ENCODE measurements around the gene LGALS16. TPM values are rescaled to one million over a fixed set of nuclear protein-coding genes. Genes with fewer than 3 reads are reported as not detected.

Gene LGALS16
- total and polyA plus RNA-seq, 7 donors: not detected

GRCh38 chr19:39701291-39701690 is 45.6 kb downstream of the LGALS16 start:
- 67 to 81% methylated on average over 5 of the region's 5 CpGs for WGBS, 2 donors
- peaks cover 0 to 10% (median 0%) of the 10 kb centered on the region in 3 donors for H3K27me3 ChIP-seq

DNA sequence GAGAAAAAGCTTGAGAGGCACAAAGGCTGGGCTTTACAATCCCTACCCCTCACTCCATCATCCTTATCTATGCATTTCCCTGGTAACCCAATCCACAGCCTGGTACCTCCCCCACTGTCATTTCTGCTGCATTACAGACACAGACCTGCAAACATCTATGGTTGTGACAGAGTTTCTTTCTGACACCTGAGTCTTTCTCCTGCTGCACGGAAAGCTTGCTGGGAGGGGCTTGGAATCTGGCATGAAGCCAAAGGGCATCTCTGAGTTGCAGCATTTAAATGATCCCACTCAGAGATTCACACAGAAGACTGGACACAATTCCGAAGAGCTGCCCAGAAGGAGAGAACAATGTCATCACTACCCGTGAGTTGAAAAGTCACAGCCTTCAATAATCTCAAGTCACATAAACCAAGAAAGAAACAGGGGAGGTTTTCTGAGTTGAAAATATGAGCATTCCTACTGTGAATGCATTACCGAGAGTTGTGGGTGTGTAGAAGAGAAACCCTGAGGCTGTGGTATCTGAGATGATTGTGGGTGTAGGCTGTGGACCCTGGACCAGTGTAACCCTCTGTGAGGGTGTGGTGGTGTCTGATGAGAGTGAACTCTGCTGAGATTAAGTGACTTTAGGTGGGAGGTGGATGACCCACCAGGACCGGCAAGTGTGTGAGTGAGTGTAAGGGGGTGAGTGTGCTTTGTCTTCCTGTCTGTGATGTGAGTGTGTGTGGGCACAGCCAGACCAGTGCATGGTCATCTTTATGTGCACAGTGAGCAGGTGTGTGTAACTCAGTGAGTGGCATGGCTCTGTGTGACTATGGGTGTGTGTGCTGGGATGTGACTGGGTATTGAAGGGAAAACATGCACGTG is 48.7 kb downstream of the LGALS16 start, which contains the start of gene LGALS14:
LGALS14 (plus strand) TSS at position 301 of the 864 bp plus-strand sequence; CDS start at position 349, 48 bp downstream.
- no peaks in the 10 kb centered on the region for H3K4me1 ChIP-seq
- no peak for DNase-seq
- no peaks in the 10 kb centered on the region for H3K36me3 ChIP-seq
- no peaks in the 10 kb centered on the region for H3K9me3 ChIP-seq
- H3K27ac ChIP-seq: no peak within 1 kb of the TSS
- intact Hi-C loops (cut with DNase I): no loop called here
- no peak within 1 kb of the TSS for H3K4me3 ChIP-seq
- no peak for TF ChIP-seq POLR2AphosphoS5 (IDR thresholded peaks at IDR 0.05)
- TF ChIP-seq CTCF (IDR thresholded peaks at IDR 0.05): no peak
- no peak for TF ChIP-seq POLR2A (IDR thresholded peaks at IDR 0.05)
- TF ChIP-seq EP300 (IDR thresholded peaks at IDR 0.05): no peak
- 20 to 49% methylated on average over 6 of the region's 6 CpGs for WGBS, 2 donors
- peaks cover 0 to 3% (median 0%) of the 10 kb centered on the region in 3 donors for H3K27me3 ChIP-seq

More at GRCh38 chr19:39701291-39701690, 45.6 kb downstream of the LGALS16 start:
- no peaks in the 10 kb centered on the region for H3K9me3 ChIP-seq
- H3K27ac ChIP-seq: no peak overlapping the region
- TF ChIP-seq CTCF (IDR thresholded peaks at IDR 0.05): no peak
- H3K4me1 ChIP-seq: no peaks in the 10 kb centered on the region
- intact Hi-C loops (cut with DNase I): no loop called here
- no peak for DNase-seq
- no peaks in the 10 kb centered on the region for H3K36me3 ChIP-seq
- H3K4me3 ChIP-seq: no peak overlapping the region

DNA sequence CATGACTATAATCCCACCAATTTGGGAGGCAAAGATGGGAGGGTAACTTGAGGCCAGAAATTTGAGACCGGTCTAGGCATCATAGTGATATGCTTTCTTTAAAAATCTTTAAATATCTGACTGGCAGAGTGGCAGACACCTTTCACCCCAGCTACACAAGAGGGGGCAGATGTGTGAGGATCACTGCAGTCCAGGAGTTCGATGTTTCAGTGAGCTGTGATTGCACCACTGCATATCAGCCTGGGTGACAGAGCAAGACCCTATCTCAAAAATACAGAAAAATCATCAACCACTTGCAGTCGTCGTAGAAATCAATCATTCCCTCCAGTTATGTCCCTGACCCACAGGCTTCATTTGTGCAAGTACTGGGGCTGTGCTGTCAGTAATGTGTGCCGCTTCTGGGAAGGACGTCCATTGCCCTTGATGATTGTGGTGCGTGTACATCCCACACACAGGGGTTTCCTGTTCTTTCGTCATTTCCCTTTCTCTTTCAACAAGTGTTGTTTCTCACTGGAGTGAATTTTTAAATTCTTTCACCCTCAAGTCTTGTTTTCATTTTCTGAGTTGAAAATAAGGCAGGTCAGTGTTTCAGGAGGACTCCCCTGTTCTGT is 50.0 kb downstream of the LGALS16 start:
- H3K36me3 ChIP-seq: no peaks in the 10 kb centered on the region
- WGBS, 2 donors: 71 to 79% methylated on average over 8 of the region's 8 CpGs
- H3K4me1 ChIP-seq: no peaks in the 10 kb centered on the region
- TF ChIP-seq POLR2AphosphoS5 (IDR thresholded peaks at IDR 0.05): no peak
- TF ChIP-seq EP300 (IDR thresholded peaks at IDR 0.05): no peak
- no peak for TF ChIP-seq POLR2A (IDR thresholded peaks at IDR 0.05)
- TF ChIP-seq CTCF (IDR thresholded peaks at IDR 0.05): no peak
- H3K4me3 ChIP-seq: no peak overlapping the region
- H3K27ac ChIP-seq: no peak overlapping the region
- no peaks in the 10 kb centered on the region for H3K9me3 ChIP-seq
- intact Hi-C loops (cut with DNase I): no loop called here
- no peaks in the 10 kb centered on the region for H3K27me3 ChIP-seq
- DNase-seq: no peak

DNA sequence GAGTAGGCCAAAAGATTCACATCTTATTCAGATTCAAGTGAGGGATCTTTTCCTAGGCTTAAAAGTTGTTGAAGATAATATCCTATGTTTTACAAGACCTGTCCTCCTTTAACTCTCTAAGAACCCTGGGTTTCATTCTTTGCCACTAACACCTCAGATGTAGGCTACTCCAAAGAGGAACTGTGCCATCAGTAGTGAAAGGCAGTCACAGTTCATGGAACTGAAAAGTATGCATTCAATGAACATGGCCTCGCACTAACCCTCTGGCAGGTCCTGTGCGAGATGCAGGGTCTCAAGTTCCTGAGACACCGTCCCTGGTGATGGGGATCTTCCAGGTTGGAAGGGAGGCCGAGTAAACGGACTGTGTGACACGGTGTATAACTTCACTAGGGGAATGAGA is 52.9 kb downstream of the LGALS16 start:
- intact Hi-C loops (cut with DNase I): no loop called here
- Histone ChIP-seq H3K27ac (no peak overlapping the region), H3K36me3 (no peaks in the 10 kb centered on the region), H3K4me1 (no peaks in the 10 kb centered on the region), H3K4me3 (no peak overlapping the region), H3K9me3 (no peaks in the 10 kb centered on the region), H3K27me3 (no peaks in the 10 kb centered on the region)
- no peak for DNase-seq
- TF ChIP-seq EP300 (IDR thresholded peaks at IDR 0.05) (no peak), POLR2A (IDR thresholded peaks at IDR 0.05) (no peak), CTCF (IDR thresholded peaks at IDR 0.05) (no peak), POLR2AphosphoS5 (IDR thresholded peaks at IDR 0.05) (no peak)
- 81 to 92% methylated on average over 6 of the region's 6 CpGs for WGBS, 2 donors

All from sigmoid colon (tissue), 7 donors.